NB4 (cell line): ENCODE data around the gene PTGDS.

Experiments used
- DNase-seq: peaks from one replicate; pipeline ENCODE4 v3.0.0; 2010; ENCODE audit warnings: low read depth
- H3K4me3 ChIP-seq: one replicate; pipeline ENCODE4 v1.5.1; 2011; ENCODE audit warnings: mild to moderate bottlenecking, low read depth, low read length, moderate library complexity
- MYC ChIP-seq: IDR thresholded peaks from 2 replicates; pipeline ENCODE4 v1.6.1; 2011; ENCODE audit warnings: low read depth, low read length
- POLR2A ChIP-seq: IDR thresholded peaks from 2 replicates; pipeline ENCODE4 v1.6.1; 2011; ENCODE audit warnings: mild to moderate bottlenecking; ENCODE audit not compliant: insufficient read length; ENCODE audit errors: extremely low read depth
- TF ChIP-seq, protein P1 (sequence below): IDR thresholded peaks from one replicate; pipeline ENCODE4 v1.5.1; 2012; ENCODE audit warnings: low read depth, low read length
- TF ChIP-seq, protein P2 (sequence below): IDR thresholded peaks from 2 replicates; pipeline ENCODE4 v1.6.1; 2011; ENCODE audit warnings: low read depth, low read length

The PTGDS gene

DNA sequence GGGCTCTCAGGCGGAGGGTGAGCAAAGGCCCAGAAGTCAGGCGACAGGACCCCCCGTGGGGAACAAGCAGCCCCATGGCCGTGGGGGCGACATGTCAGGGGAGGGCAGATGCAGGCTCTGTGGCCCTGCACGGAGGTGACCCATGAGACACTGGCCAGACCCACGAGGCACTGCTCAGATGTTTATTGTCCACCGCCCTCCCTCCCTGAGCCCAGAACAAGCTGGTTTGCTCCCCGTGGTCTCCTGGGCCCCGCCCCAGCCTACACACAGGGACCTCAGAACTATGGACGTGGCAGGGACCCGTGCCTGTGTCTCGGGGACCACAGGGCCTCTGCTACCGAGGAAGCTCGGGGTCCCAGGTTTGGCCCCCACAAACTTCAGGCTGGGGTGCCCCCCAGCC lies 52.7 kb downstream of the PTGDS start:
- peak overlapping the region; percentile 64 for H3K4me3 ChIP-seq
- DNase-seq: peak; percentile 80
- TF ChIP-seq, protein P1, sequence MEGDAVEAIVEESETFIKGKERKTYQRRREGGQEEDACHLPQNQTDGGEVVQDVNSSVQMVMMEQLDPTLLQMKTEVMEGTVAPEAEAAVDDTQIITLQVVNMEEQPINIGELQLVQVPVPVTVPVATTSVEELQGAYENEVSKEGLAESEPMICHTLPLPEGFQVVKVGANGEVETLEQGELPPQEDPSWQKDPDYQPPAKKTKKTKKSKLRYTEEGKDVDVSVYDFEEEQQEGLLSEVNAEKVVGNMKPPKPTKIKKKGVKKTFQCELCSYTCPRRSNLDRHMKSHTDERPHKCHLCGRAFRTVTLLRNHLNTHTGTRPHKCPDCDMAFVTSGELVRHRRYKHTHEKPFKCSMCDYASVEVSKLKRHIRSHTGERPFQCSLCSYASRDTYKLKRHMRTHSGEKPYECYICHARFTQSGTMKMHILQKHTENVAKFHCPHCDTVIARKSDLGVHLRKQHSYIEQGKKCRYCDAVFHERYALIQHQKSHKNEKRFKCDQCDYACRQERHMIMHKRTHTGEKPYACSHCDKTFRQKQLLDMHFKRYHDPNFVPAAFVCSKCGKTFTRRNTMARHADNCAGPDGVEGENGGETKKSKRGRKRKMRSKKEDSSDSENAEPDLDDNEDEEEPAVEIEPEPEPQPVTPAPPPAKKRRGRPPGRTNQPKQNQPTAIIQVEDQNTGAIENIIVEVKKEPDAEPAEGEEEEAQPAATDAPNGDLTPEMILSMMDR: no peak
- TF ChIP-seq MYC: no peak
- no peak for TF ChIP-seq POLR2A
- TF ChIP-seq, protein P2, sequence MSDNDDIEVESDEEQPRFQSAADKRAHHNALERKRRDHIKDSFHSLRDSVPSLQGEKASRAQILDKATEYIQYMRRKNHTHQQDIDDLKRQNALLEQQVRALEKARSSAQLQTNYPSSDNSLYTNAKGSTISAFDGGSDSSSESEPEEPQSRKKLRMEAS: no peak; the same call in 1 of the 2 replicates

DNA sequence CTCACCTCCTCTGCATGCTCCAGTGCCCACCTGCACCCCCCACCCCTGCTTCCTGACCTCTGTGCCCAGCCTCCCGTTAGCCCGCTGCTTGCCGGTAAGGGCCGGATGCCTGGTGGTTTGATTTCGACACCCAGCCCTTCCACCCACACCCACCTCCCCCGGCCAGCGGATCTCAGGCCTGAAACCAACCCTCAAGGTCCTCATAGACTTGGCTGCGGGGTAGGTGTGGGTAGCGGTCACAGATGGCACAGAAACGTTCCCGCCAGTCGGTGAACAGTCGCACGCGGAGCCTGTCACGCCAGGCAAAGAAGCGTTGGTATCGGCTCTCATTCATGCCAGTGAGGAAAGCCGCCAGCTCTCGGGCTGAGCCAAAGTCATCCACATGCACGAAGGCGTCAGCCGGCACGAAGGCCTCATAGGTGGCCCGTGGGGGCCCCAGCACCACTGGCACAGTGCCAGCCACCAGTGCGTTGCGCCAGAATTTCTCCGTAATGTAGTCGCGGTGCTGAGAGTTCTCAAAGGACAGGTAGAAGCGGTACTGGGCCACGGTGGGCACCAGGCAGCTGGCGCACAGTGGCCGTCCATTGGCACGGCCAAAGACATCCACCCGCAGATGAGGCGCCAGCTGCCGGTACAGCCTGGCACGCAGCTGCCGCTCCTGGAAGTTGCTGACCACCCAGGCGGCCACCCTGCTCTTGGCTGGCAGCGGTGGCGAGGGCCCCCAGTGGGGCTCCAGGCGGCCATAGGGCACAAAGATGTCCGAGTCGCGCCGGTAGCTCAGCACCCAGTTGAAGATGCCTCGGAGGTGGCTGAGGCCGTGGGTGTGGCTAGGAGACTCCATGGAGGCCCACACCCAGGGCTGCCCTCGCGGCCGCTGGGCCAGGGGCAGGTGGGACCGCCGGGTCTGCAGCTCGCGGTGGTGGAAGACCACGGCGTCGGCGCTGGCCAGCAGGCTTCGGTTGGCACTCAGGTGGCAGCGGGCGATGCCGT lies 53.5 kb downstream of the PTGDS start:
- DNase-seq: peak; percentile 98
- peak overlapping the region; percentile 64 for H3K4me3 ChIP-seq
- TF ChIP-seq POLR2A (peak; percentile 53), MYC (peak; percentile 92)
- TF ChIP-seq, protein P1: no peak
- TF ChIP-seq, protein P2: peak; percentile 84
